GM12892 (cell line): ENCODE data around the gene CRTC1.
"Not testable (repeated sequence)": the region's sequence is repeated elsewhere in the genome, so short reads cannot be mapped to it uniquely, and the experiment has no call there.

Experiments used
- DNase-seq: peaks from one replicate; pipeline ENCODE4 v3.0.0; 2011; ENCODE audit not compliant: insufficient read length
- FAIRE-seq: peaks from 2 replicates; lab custom pipeline; 2011; peaks lifted over from hg19 to GRCh38; lab: Jason Lieb, UNC
- POLR2A ChIP-seq: IDR thresholded peaks from 2 replicates; pipeline ENCODE4 v1.6.1; 2011; ENCODE audit warnings: low read depth, low read length, control low read depth
- POLR2AphosphoS5 ChIP-seq: IDR thresholded peaks from 2 replicates; pipeline ENCODE4 v1.6.1; 2011; ENCODE audit warnings: low read depth, low read length, control low read depth
- TAF1 ChIP-seq: IDR thresholded peaks from 2 replicates; pipeline ENCODE4 v1.6.1; 2011; ENCODE audit warnings: low read depth, mild to moderate bottlenecking, control low read depth, low read length, borderline replicate concordance

CRTC1 gene

DNA sequence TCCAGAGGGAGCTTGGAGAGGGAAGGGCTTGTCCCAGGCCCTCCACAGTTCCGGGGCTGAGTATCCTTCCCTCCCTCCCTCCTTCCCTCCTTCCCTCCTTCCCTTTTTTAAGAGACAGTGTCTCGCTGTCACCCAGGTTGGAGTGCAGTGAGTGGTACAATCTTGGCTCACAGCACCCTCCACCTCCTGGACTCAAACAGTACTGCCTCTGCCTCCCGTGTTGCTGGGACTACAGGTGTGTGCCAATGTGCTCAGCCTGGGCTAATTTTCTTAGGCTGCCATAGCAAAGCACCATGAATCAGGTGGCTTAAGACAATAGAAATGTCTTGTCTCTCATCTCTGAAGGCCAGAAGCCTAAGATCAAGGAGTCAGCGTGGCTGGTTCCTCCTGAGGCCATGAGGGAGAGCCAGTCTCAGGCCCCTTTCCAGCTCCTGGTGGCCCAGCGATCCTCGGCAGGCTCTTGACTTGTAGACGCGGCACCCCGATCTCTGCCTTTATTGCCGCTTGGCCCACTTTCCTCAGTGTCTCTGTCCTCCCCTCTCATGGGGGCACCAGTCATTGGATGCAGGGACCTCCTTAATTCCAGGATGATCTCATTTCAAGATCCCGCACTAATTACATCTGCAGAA lies 47.5 kb downstream of the CRTC1 start:
- FAIRE-seq (no peak), DNase-seq (no peak)
- no peak for TF ChIP-seq POLR2A
- no peak for TF ChIP-seq TAF1
- no peak for TF ChIP-seq POLR2AphosphoS5

DNA sequence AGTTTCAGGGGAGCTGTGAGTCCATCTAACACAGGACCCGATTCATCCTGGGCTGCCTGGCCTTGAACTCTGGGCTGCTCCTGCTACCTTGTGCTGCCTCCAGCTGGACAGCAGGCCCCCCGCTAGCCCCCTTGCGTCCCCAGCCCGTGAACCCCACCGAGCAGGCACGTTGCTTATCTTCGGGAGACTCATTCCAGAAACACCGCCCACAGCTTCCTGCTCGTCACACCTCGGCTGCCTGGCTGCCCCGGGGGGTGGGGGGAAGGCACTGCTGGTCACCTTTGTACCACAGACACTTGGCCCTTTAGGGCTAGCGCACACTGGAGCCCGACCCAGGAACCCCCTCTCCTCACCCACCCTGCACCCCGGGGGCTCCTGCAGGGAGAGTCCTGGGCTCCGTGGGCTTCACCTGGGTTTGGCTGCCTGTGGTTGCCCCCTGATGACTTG lies 48.1 kb downstream of the CRTC1 start:
- DNase-seq (no peak), FAIRE-seq (no peak)
- TF ChIP-seq POLR2A, result no peak

- no peak for DNase-seq
- no peak for FAIRE-seq
- no peak for TF ChIP-seq POLR2A
- TF ChIP-seq POLR2AphosphoS5, result no peak
- no peak for TF ChIP-seq TAF1
These were observed 49.7 kb downstream of the CRTC1 start for GRCh38 chr19:18733196-18733647.

DNA sequence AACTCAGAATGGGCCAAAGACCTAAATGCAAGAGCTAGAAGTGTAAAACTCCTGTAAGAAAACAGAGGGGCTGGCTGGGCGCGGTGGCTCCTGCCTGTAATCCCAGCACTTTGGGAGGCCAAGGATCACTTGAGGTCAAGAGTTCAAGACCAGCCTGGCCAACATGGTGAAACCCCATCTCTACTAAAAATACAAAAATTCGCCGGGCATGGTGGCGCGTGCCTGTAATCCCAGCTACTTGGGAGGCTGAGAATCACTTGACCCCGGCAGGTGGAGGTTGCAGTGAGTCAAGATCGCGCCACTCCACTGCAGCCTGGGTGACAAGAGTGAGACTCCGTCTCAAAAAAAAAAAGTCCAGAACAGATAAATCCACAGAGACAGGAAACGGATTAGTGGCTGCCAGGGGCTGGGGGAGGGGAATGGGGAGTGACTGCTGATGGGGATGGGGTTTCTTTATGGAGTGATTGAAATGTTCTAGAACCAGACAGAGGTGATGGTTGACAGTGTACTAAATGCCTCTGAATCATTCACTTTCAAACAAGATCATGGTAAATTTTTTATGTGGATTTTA lies 50.4 kb downstream of the CRTC1 start:
- FAIRE-seq, DNase-seq: not testable (repeated sequence)

DNA sequence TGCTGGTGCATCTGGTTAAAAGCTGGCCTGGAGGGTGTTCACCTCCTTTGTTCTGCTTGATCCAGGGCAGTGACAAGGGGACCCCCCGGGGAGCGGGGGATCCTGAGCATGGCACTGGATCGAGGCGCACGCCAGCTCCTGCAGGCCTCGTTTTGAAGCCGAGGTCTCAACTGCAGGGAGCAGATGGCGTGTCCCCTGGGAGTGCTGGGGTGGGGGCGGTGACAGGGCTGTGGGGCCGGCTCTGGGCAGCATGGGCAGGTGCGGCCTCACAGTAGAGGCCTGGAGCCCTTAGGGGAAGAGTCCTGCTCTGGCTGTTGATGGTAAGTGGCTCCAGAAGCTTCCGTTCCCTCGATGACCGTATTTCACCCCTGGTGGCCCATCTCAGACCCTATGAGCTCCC lies 51.8 kb downstream of the CRTC1 start:
- no peak for DNase-seq
- FAIRE-seq, result no peak
- TF ChIP-seq POLR2AphosphoS5 (no peak), TAF1 (no peak), POLR2A (no peak)

DNA sequence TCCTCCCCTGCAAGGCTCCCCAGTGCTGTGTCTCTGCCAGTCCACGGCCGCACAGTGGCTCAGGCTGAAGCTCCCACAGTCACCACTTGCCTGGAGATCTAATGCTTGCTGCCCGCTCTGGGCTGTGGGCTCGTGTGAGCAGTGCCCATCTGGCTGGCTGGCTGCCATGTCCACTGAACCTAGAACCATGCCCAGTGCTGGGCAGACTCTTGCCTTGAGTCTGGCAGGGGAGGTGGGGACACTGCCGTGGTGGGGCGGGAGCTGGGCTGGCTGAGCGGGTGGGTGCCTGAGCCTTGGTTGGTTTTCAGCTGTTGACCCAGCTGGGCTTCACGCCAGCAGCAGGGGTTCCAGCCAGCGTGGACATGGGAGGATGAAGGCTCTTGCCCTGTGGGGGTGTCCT lies 52.3 kb downstream of the CRTC1 start:
- FAIRE-seq, result no peak
- no peak for DNase-seq
- TF ChIP-seq TAF1 (no peak), POLR2AphosphoS5 (no peak), POLR2A (no peak)

- no peak for DNase-seq
- TF ChIP-seq POLR2AphosphoS5 (no peak), TAF1 (no peak), POLR2A (no peak)
- FAIRE-seq, result no peak
These were observed 53.2 kb downstream of the CRTC1 start for GRCh38 chr19:18736415-18737336.

DNA sequence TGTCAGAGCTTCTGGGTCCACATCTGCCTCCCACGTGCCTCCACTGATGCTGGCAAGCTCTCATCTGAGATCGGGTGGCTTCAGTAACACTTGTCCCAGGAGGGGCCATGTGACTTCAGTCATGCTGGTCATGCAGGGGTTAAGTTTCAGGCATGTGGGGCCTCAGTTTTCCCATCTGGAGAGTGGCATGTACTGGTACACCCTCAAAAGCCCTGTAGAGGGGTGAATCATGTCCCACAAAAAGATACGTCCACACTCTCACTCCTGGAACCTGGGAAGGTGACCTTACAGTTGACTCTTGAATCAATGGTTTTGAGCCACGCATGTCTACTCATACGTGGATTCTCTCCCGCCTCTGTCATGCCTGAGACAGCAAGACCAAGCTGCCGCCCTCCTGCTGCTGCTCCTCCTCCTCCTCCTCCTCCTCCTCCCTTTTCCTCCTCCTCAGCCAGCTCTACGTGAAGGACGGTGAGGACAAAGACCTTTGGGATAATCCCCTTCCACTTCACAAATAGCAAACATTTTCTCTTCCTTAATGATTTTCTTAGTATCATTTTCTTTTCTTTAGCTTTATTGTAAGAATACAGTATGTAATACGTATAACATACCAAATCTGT lies 54.0 kb downstream of the CRTC1 start:
- TF ChIP-seq POLR2A (no peak), POLR2AphosphoS5 (no peak), TAF1 (no peak)
- FAIRE-seq, result no peak
- DNase-seq, result no peak

DNA sequence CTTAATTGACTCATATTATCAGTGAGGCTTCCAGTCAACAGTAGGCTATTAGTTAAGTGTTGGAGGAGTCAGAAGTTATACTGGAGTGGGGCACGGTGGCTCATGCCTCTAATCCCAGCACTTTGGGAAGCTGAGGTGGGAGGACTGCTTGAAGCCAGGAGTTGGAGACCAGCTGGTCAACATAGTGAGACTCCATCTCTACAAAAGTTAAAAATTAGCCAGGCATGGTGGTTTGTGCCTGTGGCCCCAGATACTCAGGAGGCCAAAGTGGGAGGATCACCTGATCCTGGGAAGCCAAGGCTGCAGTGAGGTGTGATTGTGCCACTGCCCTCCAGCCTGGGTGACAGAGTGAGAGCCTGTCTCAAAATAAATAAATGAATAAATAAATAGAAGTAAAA lies 54.5 kb downstream of the CRTC1 start:
- TF ChIP-seq POLR2A (no peak), POLR2AphosphoS5 (no peak), TAF1 (no peak)
- FAIRE-seq, result no peak
- no peak for DNase-seq

GRCh38 chr19:18738961-18739690 lies 55.6 kb downstream of the CRTC1 start:
- no peak for FAIRE-seq
- TF ChIP-seq POLR2A, result no peak
- no peak for DNase-seq
